Endothelial cell of umbilical vein (primary cell): ENCODE measurements around the gene GPR148. TPM values are rescaled to one million over a fixed set of nuclear protein-coding genes. Genes with fewer than 3 reads are reported as not detected.

ENCODE experiments used
- BruUV-seq: library from RNA; stranded (reverse); fragments of 400-500 nt; replicated peaks from 2 replicates; lab custom pipeline; 2021; lab: Mats Ljungman, UMichigan
- CTCF ChIA-PET: fragments of 300-600, 350-600 bp; sonication (Branson Sonifier 250); formaldehyde crosslinking; loops from one replicate; lab custom pipeline; 2021; ENCODE audit warnings: antibody characterized with exemption, inconsistent platforms; lab: Charles Lee
- POLR2A ChIA-PET: fragments of 300-600, 350-600 bp; sonication (Branson Sonifier 250); formaldehyde crosslinking; loops from one replicate; lab custom pipeline; 2021; ENCODE audit warnings: antibody characterized with exemption, inconsistent platforms; lab: Charles Lee
- DNase-seq: peaks from one replicate; pipeline ENCODE4 v3.0.0-alpha.2; 2011; ENCODE audit warnings: low read depth, low spot score
- FAIRE-seq: peaks from 2 replicates; lab custom pipeline; 2011; peaks lifted over from hg19 to GRCh38; lab: Jason Lieb, UNC
- H2AFZ ChIP-seq: 2 replicates; pipeline ENCODE4 v1.6.0; 2012; ENCODE audit warnings: low read depth, low read length, control low read depth, inconsistent platforms
- H3K27ac ChIP-seq: 2 replicates; pipeline ENCODE4 v1.5.1; 2011; ENCODE audit warnings: low read depth, mild to moderate bottlenecking, control low read depth, low read length, moderate library complexity; ENCODE audit not compliant: insufficient read depth
- H3K27me3 ChIP-seq, 2 experiments: 2 replicates each; pipeline versions ENCODE4 v1.6.0 to v1.6.1; 2011; ENCODE audit warnings: low read length in 2 of 2, mixed read lengths in 1 of 2; ENCODE audit not compliant: control insufficient read depth in 2 of 2, insufficient read depth in 2 of 2
- H3K36me3 ChIP-seq, 2 experiments: 2 replicates in 1 of 2; 3 replicates in 1 of 2; pipeline ENCODE4 v1.5.1; 2011; ENCODE audit warnings: low read length in 2 of 2, mild to moderate bottlenecking in 1 of 2, moderate library complexity in 1 of 2; ENCODE audit not compliant: control insufficient read depth in 2 of 2, insufficient read depth in 2 of 2; ENCODE audit errors: extremely low read depth in 1 of 2
- H3K4me1 ChIP-seq: 3 replicates; pipeline ENCODE4 v1.5.1; 2011; ENCODE audit warnings: mild to moderate bottlenecking, low read length; ENCODE audit not compliant: control insufficient read depth, insufficient read depth; ENCODE audit errors: extremely low read depth
- H3K4me2 ChIP-seq: 2 replicates; pipeline ENCODE4 v1.6.1; 2011; ENCODE audit warnings: low read length, control low read depth, mixed read lengths; ENCODE audit not compliant: insufficient read depth
- H3K4me3 ChIP-seq, 3 experiments: fragments of 200-600 bp in 1 of 3; sonication (generic), shearing (Covaris generic) in 1 of 3; replicated peaks in 1 of 3; 2 replicates each; pipeline ENCODE4 v1.5.1; 2011 to 2016; ENCODE audit warnings: control low read depth in 3 of 3, low read length in 3 of 3, mild to moderate bottlenecking in 2 of 3, inconsistent platforms in 1 of 3, low read depth in 1 of 3, moderate library complexity in 1 of 3; ENCODE audit not compliant: insufficient read depth in 1 of 3
- H3K79me2 ChIP-seq: 2 replicates; pipeline ENCODE4 v1.6.0; 2012; ENCODE audit warnings: low read length, inconsistent platforms; ENCODE audit not compliant: control insufficient read depth, insufficient read depth
- H3K9ac ChIP-seq: replicated peaks from 2 replicates; pipeline ENCODE3; 2011; ENCODE audit warnings: low read length, control low read depth; ENCODE audit not compliant: insufficient read depth; ENCODE audit errors: extremely low read depth
- H3K9me1 ChIP-seq: replicated peaks from 3 replicates; pipeline ENCODE4 v1.6.0; 2011; ENCODE audit warnings: mild to moderate bottlenecking, low read length; ENCODE audit not compliant: control insufficient read depth, insufficient read depth; ENCODE audit errors: extremely low read depth
- H3K9me3 ChIP-seq: replicated peaks from 2 replicates; pipeline ENCODE4 v1.5.1; 2012; ENCODE audit warnings: low read length, inconsistent platforms; ENCODE audit not compliant: control insufficient read depth, insufficient read depth
- H4K20me1 ChIP-seq: replicated peaks from 2 replicates; pipeline ENCODE3; 2011; ENCODE audit warnings: mild to moderate bottlenecking, low read length; ENCODE audit not compliant: control insufficient read depth, insufficient read depth; ENCODE audit errors: extremely low read depth
- EZH2 ChIP-seq: IDR thresholded peaks from 2 replicates; pipeline ENCODE4 v1.6.1; 2012; ENCODE audit warnings: borderline replicate concordance, low read depth, mild to moderate bottlenecking, moderate library complexity, low read length, inconsistent platforms; ENCODE audit not compliant: severe bottlenecking
- FOS ChIP-seq: IDR thresholded peaks from 2 replicates; pipeline ENCODE4 v1.6.1; 2011; ENCODE audit warnings: mild to moderate bottlenecking, low read length, moderate library complexity, borderline replicate concordance; ENCODE audit not compliant: insufficient read depth
- GATA2 ChIP-seq: IDR thresholded peaks from 2 replicates; pipeline ENCODE4 v1.7.0; 2011; ENCODE audit warnings: low read depth, mild to moderate bottlenecking, moderate library complexity, mixed read lengths, low read length; ENCODE audit not compliant: insufficient read length, insufficient read depth
- JUN ChIP-seq: IDR thresholded peaks from 2 replicates; pipeline ENCODE4 v1.6.1; 2011; ENCODE audit warnings: borderline replicate concordance, low read depth; ENCODE audit not compliant: insufficient read length, insufficient read depth
- MAX ChIP-seq: IDR thresholded peaks from 2 replicates; pipeline ENCODE4 v1.6.1; 2011; ENCODE audit not compliant: insufficient read depth, insufficient read length
- MYC ChIP-seq: IDR thresholded peaks from one replicate; pipeline ENCODE4 v1.6.1; 2011; ENCODE audit warnings: mild to moderate bottlenecking, low read depth, low read length
- POLR2A ChIP-seq: IDR thresholded peaks from 2 replicates; pipeline ENCODE4 v1.6.1; 2012; ENCODE audit warnings: low read depth, mild to moderate bottlenecking, control low read depth, low read length
- POLR2AphosphoS5 ChIP-seq: IDR thresholded peaks from 2 replicates; pipeline ENCODE4 v1.6.1; 2012; ENCODE audit warnings: low read depth, mild to moderate bottlenecking, control low read depth, low read length, moderate library complexity; ENCODE audit not compliant: insufficient read depth
- dilution Hi-C: fragments of 300-500 bp; cut with MboI; formaldehyde crosslinking; loops from one replicate; pipeline ENCODE4 v1.15.0; 2019; ENCODE audit warnings: low sequenced_read_pairs; ENCODE audit not compliant: extremely low pct_ligation_motif_present
- intact Hi-C: fragments of 100-400 bp; cut with micrococcal nuclease; formaldehyde crosslinking; loops from one replicate; pipeline ENCODE4 v1.10.0; 2022
- polyA plus RNA-seq, 4 experiments: library from polyadenylated mRNA; depleted of rRNA in 3 of 4; stranded (reverse) in 3 of 4; unstranded in 1 of 4; fragments of >200 nt; gene quantifications; 2 replicates each; pipeline versions ENCODE4 v1.2.1 to v1.2.3, GENCODE V29; 2011 to 2012; ENCODE audit warnings: missing spikeins in 1 of 4
- total RNA-seq: library from RNA; stranded (reverse); gene quantifications from 2 replicates; pipeline ENCODE4 v1.2.3, GENCODE V29; 2021
- TF ChIP-seq, protein P1 (sequence below), 2 donors: IDR thresholded peaks; 1 replicate in 1 of 2; 2 replicates in 1 of 2; pipeline ENCODE4 v1.5.1; 2011; ENCODE audit warnings: low read length in 2 of 2, mild to moderate bottlenecking in 2 of 2, moderate library complexity in 2 of 2, control low read depth in 1 of 2, inconsistent platforms in 1 of 2, low read depth in 1 of 2; ENCODE audit not compliant: insufficient read depth in 1 of 2; ENCODE audit errors: extremely low read depth in 1 of 2

The GPR148 gene
- total and polyA plus RNA-seq, 2 donors (not counting 3 experiments of a cell fraction or from before 2014, with no cell fraction given), result not detected

GRCh38 chr2:130762031-130762909 lies 33.4 kb downstream of the GPR148 start:
- Histone ChIP-seq H3K4me2 (no peak overlapping the region), H2AFZ (no peak overlapping the region), H3K4me1 (no peaks in the 10 kb centered on the region), H3K4me3 (no peak overlapping the region), H3K9me1 (no peaks in the 10 kb centered on the region), H3K9me3 (no peaks in the 10 kb centered on the region), H3K79me2 (no peaks in the 10 kb centered on the region), H3K36me3 (no peaks in the 10 kb centered on the region), H3K27me3 (peaks cover 0 to under 1% of the 10 kb centered on the region in 2 experiments), H3K9ac (no peak overlapping the region), H4K20me1 (no peaks in the 10 kb centered on the region), H3K27ac (no peak overlapping the region)
- no peak for FAIRE-seq
- intact Hi-C loops (no loop called here), dilution Hi-C loops (no loop called here)
- ChIA-PET POLR2A (no interaction called here), CTCF (interaction anchor here (1.2 kb wide), 1 partner anchor 35 kb away, joined by 4 read pairs; no protein-coding TSS in a partner anchor)
- TF ChIP-seq EZH2 (no peak), FOS (no peak), POLR2A (no peak), JUN (no peak), GATA2 (no peak), MAX (no peak), POLR2AphosphoS5 (no peak), MYC (no peak)
- TF ChIP-seq, protein P1, sequence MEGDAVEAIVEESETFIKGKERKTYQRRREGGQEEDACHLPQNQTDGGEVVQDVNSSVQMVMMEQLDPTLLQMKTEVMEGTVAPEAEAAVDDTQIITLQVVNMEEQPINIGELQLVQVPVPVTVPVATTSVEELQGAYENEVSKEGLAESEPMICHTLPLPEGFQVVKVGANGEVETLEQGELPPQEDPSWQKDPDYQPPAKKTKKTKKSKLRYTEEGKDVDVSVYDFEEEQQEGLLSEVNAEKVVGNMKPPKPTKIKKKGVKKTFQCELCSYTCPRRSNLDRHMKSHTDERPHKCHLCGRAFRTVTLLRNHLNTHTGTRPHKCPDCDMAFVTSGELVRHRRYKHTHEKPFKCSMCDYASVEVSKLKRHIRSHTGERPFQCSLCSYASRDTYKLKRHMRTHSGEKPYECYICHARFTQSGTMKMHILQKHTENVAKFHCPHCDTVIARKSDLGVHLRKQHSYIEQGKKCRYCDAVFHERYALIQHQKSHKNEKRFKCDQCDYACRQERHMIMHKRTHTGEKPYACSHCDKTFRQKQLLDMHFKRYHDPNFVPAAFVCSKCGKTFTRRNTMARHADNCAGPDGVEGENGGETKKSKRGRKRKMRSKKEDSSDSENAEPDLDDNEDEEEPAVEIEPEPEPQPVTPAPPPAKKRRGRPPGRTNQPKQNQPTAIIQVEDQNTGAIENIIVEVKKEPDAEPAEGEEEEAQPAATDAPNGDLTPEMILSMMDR (IDR thresholded peaks at IDR 0.05; ENCODE audit: extremely low read depth in 1 of 2, insufficient read depth in 1 of 2, low read depth in 1 of 2, low read length in 2 of 2), result no peak
- BruUV-seq, result no TSS peak
- no peak for DNase-seq
